Prostate gland (tissue), 2 donors: ENCODE results near the gene ZNF37A.

Experiments used
- CTCF ChIP-seq, 4 experiments: fragments of 200-600 bp in 2 of 4; fragments of 450-650 bp in 2 of 4; sonication (generic) in 2 of 4; IDR thresholded peaks; 1 replicate in 3 of 4; 2 replicates in 1 of 4; pipeline ENCODE4 v1.5.1; 2016 to 2019; ENCODE audit warnings: antibody characterized with exemption in 4 of 4, mild to moderate bottlenecking in 2 of 4, moderate library complexity in 2 of 4
- POLR2A ChIP-seq: fragments of 450-650 bp; IDR thresholded peaks from one replicate; pipeline ENCODE4 v1.6.1; 2016; ENCODE audit warnings: antibody characterized with exemption, mild to moderate bottlenecking

- TF ChIP-seq POLR2A (no peak), CTCF (IDR thresholded peaks at IDR 0.05) (no peak)
Observed at GRCh38 chr10:38102880-38103279, 8.7 kb downstream of the ZNF37A start.
